ENCODE results near the gene SLBP.
A peak's percentile ranks its signal among the peaks of the same experiment; 100 is the strongest.

The SLBP gene

GRCh38 chr4:1747603-1747967 lies 35.5 kb upstream of the SLBP start:
- H3K27ac ChIP-seq: no peak overlapping the region
- H3K4me1 ChIP-seq (ENCODE audit: control insufficient read depth in 1 of 2, insufficient read depth in 1 of 2, low read depth in 1 of 2, low read length in 1 of 2): peaks cover 0 to 5% of the 10 kb centered on the region in 2 experiments
- no peak for TF ChIP-seq CTCF (IDR thresholded peaks at IDR 0.05)
- H3K27me3 ChIP-seq: peaks cover 16% of the 10 kb centered on the region
- H3K4me3 ChIP-seq (ENCODE audit: low read depth in 1 of 2, low read length in 1 of 2): no peak overlapping the region
- no peaks in the 10 kb centered on the region for H3K9me3 ChIP-seq
- H3K36me3 ChIP-seq: peaks cover 33% of the 10 kb centered on the region

GRCh38 chr4:1746919-1747602 lies 34.9 kb upstream of the SLBP start:
- Histone ChIP-seq H3K27me3 (peaks cover 11% of the 10 kb centered on the region), H3K27ac (no peak overlapping the region), H3K4me3 (ENCODE audit: low read depth in 1 of 2, low read length in 1 of 2) (no peak overlapping the region), H3K36me3 (peaks cover 38% of the 10 kb centered on the region), H3K9me3 (no peaks in the 10 kb centered on the region), H3K4me1 (ENCODE audit: control insufficient read depth in 1 of 2, insufficient read depth in 1 of 2, low read depth in 1 of 2, low read length in 1 of 2) (no peaks in the 10 kb centered on the region)
- TF ChIP-seq CTCF (IDR thresholded peaks at IDR 0.05): no peak

GRCh38 chr4:1746265-1746691 lies 34.2 kb upstream of the SLBP start:
- Histone ChIP-seq H3K9me3 (no peaks in the 10 kb centered on the region), H3K4me1 (ENCODE audit: control insufficient read depth in 1 of 2, insufficient read depth in 1 of 2, low read depth in 1 of 2, low read length in 1 of 2) (no peaks in the 10 kb centered on the region), H3K27me3 (peaks cover 11% of the 10 kb centered on the region), H3K4me3 (ENCODE audit: low read depth in 1 of 2, low read length in 1 of 2) (no peak overlapping the region), H3K36me3 (peaks cover 46% of the 10 kb centered on the region), H3K27ac (no peak overlapping the region)
- TF ChIP-seq CTCF (IDR thresholded peaks at IDR 0.05): peak; percentile 49

GRCh38 chr4:1745697-1746096 lies 33.6 kb upstream of the SLBP start:
- peaks cover 11% of the 10 kb centered on the region for H3K27me3 ChIP-seq
- no peak for TF ChIP-seq CTCF (IDR thresholded peaks at IDR 0.05)
- no peaks in the 10 kb centered on the region for H3K9me3 ChIP-seq
- peak overlapping the region; percentile 10 for H3K27ac ChIP-seq
- H3K36me3 ChIP-seq: peaks cover 52% of the 10 kb centered on the region
- H3K4me3 ChIP-seq (ENCODE audit: low read depth in 1 of 2, low read length in 1 of 2): no peak overlapping the region
- H3K4me1 ChIP-seq (ENCODE audit: control insufficient read depth in 1 of 2, insufficient read depth in 1 of 2, low read depth in 1 of 2, low read length in 1 of 2): no peaks in the 10 kb centered on the region

- H3K4me1 ChIP-seq (ENCODE audit: control insufficient read depth in 1 of 2, insufficient read depth in 1 of 2, low read depth in 1 of 2, low read length in 1 of 2): no peaks in the 10 kb centered on the region
- H3K27ac ChIP-seq: peak overlapping the region; percentile 42
- no peaks in the 10 kb centered on the region for H3K9me3 ChIP-seq
- H3K4me3 ChIP-seq (ENCODE audit: low read depth in 1 of 2, low read length in 1 of 2): no peak overlapping the region
- peaks cover 11% of the 10 kb centered on the region for H3K27me3 ChIP-seq
- no peak for TF ChIP-seq CTCF (IDR thresholded peaks at IDR 0.05)
- H3K36me3 ChIP-seq: peaks cover 57% of the 10 kb centered on the region
Measured at GRCh38 chr4:1745165-1745564, 33.0 kb upstream of the SLBP start.

Measured in neutrophil (primary cell).